ENCODE measurements around the gene TCERG1L.

The TCERG1L gene

DNA sequence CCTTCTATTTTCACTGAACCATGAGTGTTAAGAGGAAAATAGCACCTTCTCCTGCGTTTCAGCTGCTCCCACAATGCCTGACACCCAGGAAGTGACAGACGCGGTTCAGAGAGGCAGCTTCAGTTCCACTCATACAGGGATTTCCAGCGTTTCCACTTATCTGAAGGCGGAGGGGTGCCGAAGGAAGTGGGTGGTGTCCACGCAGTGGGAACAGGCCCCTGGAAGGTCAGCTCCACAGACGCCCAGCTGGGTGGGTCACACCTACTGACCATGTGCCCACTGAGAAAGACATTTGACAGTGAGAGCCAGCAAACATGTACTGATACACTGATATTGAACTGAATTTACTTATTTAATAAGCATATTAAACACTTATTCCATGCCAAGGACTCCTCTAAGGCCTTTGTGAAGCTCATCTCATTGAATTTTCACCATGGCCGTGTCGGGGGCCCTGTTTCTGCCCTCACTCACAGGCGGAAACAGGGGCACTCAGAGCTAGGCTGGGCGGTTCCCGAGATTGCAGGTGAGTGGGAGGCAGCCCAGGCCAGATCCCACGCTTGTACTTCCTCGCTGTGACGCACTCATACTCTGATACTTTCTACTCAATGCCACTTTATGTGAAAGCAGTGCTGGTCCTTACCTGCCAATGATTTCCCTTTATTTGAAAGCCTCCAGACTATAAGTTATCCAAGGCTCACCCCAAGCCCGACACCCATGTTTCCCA is 96.8 kb downstream of the TCERG1L start:
- Histone ChIP-seq H3K4me3 (no peak overlapping the region), H3K27ac (no peak overlapping the region)

DNA sequence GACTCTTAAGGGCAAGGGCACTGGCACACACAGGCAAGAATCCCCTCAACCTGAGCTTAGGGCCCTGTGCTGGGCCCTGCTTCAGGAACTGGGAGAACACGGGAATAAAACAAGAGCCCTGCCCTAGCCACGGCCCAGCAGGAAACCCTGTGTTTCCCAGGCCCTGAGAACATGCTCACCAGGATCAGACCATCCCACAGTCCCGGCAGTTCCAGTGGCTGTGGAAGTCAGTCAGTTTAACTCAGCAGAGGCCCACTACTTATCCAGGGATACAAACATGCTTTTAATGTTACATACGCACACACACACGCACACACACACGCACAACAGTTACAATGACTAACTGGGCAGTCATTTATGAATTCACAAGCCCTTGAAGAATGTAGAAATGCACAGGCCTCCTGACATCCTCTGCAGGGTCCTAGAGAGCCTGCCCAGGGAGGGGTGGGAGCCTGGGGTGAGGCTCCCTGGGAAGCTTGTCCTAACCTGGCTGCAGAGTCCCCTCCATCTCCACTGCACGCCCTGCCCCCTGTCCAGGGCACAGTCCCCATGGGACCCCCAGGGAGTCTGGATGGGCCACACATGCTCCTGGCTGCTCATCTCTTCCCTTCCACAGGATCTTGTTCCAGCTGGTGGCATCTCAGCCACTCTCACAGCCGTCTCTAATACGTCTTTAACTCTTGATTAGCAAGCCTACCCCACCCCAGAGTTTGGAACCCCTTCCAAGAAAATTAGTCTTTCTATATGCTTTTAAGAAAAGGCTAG is 97.6 kb downstream of the TCERG1L start:
- Histone ChIP-seq H3K4me3 (no peak overlapping the region), H3K27ac (no peak overlapping the region)

DNA sequence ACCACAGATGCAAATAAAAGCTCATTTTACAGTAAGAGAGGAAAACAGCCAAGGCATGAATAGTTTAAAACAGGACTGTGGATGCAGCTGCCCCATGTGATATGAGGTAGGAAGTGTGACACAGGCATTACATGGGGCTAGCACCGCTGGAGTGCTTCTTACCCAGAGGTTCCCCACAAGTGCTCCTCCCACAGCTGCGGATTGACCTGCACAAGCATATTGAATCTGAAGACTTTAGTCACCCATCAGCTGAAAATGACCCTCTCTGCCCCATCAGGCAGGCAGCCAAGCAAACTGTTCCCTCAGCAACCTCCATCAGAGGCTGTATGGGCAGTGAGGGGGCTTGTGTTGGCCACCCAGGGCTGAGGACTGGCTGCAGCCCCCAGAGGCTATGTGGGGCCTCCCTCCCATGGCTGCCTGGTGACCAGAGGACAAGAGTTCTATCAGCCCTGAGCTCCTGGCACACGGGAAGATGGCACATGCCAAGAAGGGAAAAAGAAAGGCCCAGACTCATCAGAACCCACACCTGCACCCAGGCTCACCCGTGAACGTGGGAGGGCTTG is 98.7 kb downstream of the TCERG1L start:
- Histone ChIP-seq H3K4me3 (no peak overlapping the region), H3K27ac (no peak overlapping the region)

DNA sequence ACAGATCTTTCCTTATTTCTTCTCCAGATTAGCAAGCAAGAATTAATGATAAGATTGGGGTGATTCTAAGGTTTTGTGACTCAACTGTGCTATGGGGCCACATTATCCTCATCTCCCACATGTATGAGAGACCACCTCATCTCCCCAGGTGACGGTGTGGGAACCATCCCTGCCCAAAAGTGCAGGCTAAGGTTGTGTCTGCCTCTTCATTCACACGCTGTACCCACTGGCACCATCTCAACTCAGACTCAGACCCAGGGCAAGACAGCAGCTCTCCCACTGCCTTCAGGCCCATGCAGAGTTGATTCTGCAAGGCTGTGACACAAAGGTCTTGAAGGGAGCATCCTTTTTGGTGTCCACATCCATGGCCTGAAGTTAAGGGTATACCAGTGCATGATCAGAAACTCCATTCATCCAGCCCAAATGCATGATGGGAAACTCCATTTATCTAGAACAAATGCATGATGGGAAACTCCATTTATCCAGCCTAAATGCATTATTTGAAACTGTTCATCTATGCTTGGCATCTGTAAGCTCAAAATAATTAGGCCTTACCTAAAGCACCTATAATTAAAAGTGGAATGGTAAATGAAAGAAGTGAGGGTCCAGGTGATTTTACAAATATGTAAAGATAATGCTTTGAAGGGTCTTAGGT is 99.4 kb downstream of the TCERG1L start:
- Histone ChIP-seq H3K27ac (no peak overlapping the region), H3K4me3 (no peak overlapping the region)

DNA sequence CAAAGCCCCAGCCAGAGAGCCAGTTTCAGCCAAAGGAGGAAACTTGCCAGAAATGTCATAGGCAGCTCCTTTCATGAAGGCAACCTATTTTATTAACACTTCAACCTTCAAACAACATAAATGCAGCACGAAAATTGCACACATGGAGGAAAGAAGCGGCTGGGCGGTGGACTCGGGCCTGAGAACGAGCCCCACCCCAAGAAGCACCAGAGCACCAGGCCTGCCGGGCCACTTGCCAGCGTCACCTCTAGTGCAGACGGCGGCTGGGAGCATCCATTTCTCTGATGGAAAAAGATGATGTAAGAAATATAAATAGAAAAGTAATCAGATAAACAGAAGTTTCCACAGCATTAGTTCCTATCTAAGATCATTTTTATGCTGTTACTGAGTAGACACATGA is 100.0 kb downstream of the TCERG1L start:
- H3K27ac ChIP-seq, result no peak overlapping the region
- H3K4me3 ChIP-seq, result no peak overlapping the region

- Histone ChIP-seq H3K27ac (no peak overlapping the region), H3K4me3 (no peak overlapping the region)
Measured at GRCh38 chr10:131211146-131211545, 100.4 kb downstream of the TCERG1L start.

DNA sequence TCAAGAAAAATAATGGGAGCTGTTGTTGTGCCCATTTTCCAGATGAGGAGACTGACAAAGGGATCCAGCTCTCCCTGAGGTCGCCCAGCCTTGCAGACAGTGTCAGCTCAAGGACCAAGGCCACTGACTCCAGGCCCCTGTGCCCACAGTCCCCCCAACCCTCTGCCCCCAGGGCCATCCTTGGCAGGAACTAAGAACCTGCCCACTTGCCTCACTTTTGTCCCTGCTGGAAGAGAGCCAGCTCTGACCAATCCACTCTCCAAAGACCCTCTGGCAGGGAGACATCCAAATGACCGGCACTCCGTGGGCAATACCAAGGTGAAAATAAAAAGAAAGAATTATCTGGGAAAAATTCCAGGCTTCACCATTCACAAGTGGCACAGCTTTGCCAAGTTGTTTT is 101.3 kb downstream of the TCERG1L start:
- H3K4me3 ChIP-seq, result no peak overlapping the region
- H3K27ac ChIP-seq, result no peak overlapping the region

DNA sequence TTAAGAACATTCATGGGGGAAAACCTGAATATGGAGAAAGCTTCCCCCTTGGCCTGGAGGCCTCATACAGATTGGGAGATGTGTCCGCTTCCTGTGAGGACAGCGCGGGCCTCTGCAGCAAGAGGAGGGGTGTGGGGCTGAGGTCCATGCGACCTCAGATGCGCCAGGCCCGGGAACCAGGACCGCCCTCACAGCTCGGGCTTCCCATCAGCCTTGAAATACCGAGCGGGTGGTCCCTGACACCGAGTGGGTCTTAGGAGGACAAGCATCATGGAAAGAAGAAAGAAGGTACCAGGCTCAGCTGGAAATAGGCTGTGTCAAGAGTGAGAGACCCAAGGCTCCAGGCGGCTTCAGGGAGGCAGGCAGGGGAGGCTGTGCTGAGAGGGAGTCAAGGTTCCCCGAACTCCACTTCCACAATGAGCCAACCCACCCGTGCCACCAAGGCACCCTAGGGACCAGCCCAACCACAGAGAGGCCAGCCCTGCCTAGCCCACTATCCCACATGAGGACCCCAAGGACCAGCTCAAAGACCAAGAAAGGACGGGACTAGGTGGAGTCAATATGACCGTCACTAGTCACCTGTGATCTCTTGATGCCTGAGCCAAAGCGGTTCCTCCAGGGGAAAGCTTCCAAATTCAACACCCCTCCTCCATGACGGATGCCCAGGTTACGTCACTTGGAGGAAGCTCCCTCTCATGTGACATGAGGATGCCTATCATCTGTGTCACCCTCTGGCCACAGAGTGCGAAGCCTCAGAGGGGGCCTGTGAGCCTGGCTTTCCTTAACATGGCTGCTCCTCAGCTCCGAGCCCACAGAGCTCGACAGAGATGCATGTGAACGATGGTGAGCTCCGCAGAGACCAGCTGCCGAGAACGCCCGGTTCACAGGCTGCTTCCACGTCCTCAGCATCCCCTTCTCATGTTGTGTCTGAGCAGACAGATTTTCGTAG is 103.7 kb downstream of the TCERG1L start:
- no peak overlapping the region for H3K27ac ChIP-seq
- no peak overlapping the region for H3K4me3 ChIP-seq

DNA sequence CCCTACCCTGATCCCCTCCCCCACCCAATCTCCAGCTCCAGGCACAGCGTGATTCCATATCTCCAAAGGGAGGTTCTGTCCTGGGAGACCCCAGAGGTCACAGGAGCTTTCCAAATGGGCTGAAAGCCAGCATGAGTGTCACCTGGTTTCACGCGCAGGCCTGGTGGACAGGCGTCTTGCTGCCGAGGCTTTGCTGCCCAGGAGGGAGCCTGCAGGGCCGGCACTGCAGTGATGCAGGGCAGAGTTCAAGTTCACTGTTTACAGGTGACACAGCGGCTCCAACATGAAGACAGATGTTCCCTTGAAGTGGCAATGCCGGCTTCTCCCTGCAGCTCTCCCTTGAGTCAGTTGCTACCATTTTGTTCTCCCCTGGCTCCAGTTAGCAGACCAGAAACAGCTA is 104.3 kb downstream of the TCERG1L start:
- no peak overlapping the region for H3K27ac ChIP-seq

DNA sequence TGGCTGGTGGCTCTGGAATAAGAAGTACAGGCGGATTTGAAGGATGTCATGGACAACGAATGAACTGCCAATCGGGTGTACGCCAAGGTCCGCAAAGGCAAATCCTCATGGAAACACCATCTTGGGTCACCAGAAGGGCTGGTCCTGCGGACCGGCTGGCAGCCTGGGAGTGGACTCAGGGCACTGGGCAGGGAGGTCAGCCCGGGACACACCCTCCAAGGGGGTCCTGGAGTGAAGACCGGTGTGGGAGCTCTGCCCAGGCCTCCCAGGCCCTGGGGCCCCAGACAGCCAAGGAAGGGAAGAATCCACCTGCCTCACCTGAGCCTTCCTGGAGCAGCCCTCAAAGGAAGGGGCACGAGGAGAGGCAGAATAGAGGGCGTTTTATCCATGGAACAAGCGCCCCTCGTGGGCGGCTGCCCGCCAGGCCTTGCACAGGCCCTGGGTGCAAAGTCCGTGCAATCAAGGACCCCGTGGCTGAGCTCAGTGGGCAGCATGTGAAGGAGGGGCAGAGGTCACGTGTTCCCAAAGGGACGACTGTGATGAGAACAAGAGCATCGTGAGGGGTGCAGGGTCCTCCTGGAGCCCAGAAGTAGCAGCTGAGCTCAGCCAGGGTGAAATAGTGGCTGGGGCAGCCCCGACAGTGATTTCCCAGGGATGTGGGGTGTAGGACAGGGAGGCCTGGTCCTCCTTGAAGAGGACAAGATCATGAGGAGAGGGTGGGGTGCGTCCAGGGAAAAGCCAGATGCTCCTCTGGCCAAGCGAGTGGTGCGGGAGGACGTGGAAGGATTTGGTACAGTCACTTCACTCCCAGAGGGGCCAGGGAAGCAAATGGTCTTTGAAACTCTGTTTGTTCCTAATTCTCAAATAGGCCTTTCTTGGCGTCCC is 105.2 kb downstream of the TCERG1L start:
- no peak overlapping the region for H3K4me3 ChIP-seq
- H3K27ac ChIP-seq, result no peak overlapping the region

More for the DNA sequence above, 104.3 kb downstream of the TCERG1L start:
- no peak overlapping the region for H3K4me3 ChIP-seq

DNA sequence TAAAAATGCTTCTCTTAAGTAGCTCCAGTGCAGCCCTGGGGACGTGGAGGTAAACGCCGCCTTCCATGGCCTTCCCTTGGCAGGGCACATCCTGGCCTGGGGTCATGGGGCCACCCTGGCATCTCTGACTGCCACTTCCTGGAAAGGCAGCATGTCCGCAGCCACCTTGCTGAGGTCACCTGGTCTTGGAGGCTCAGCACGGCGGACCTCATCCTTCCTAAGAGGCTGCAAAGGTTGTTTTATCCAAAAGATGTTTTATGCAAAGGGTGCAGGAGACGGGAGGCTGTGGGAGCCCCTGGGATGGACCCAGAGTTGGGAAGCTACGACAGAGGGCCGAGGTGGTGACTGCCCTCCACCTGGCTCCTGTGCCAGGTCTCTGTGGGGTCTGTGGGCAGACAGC is 106.0 kb downstream of the TCERG1L start:
- Histone ChIP-seq H3K27ac (no peak overlapping the region), H3K4me3 (no peak overlapping the region)

DNA sequence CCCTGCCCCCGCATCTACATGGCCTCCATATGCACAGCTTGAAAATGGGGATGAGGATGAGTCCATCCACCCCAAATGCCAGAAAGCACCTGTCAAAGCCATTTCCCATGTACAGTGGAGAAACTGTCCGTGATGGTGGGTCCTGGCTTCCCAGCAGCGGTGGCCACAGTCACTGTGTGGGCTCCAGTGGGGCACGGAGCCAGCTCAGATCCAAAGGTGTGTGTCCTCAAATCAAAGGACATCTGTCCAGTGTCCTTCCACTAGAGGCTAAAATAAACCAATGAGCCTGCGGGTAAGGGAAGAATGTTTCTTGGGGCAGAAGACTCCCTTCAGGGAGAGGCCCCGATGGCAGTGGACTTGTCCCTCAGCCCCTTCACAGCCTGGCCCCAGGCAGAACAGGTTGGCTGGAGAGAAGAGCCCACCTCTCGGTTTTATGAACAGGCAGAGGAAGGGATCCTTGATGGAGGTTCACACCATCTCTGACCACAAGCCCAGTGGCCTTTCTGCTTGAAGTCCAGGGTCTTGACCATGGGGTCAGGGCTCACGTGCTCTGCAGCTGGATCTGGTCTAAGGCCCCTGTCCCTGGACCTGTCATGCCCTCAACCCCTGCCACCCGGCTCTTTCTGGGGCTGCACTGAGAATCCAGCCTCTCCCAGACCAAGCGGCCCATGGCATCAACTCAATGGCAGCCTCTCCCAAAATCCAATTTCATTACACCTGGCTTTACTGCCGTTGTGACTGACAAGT is 106.9 kb downstream of the TCERG1L start:
- Histone ChIP-seq H3K27ac (no peak overlapping the region), H3K4me3 (no peak overlapping the region)

- no peak overlapping the region for H3K4me3 ChIP-seq
- no peak overlapping the region for H3K27ac ChIP-seq
Measured at GRCh38 chr10:131203456-131204357, 107.8 kb downstream of the TCERG1L start.

GRCh38 chr10:131202990-131203389 is 108.5 kb downstream of the TCERG1L start:
- no peak overlapping the region for H3K27ac ChIP-seq
- H3K4me3 ChIP-seq, result no peak overlapping the region

DNA sequence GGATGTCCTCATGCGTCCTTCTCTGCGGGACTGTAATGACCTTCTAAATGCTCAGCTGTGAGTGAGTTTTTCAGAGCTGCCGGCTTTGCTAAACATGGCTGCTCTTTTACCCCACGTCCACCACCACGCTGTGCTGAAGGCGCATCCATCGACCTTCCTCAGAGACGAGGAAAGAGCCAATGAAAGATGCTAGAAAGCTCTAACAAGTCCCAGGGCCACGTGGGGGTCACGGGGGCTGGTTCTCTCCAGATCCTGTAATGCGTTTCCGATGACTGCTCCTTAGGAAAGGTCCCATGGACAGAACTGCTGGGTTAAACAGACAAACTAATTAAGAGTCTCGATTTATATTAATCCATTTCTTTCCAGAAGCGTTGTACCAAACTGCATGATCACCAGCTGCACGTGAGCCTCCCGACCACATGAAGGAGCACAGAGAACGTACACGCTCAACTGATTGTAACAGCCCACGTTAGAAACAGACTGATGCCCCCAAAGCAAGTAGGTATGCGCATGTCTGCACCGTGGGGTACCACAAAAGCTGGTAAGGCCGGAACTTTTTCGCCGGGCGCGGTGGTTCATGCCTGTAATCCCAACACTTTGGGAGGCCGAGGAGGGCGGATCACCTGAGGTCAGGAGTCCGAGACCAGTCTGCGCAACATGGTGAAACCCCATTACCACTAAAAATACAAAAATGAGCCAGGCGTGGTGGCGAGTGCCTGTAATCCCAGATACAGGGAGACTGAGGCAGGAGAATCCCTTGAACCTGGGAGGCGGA is 109.6 kb downstream of the TCERG1L start:
- Histone ChIP-seq H3K4me3 (no peak overlapping the region), H3K27ac (no peak overlapping the region)

- H3K4me3 ChIP-seq, result no peak overlapping the region
- H3K27ac ChIP-seq, result no peak overlapping the region
Measured at GRCh38 chr10:131200856-131201470, 110.6 kb downstream of the TCERG1L start.

Data from skin epidermis (tissue), 12 donors.